Endothelial cell (in vitro differentiated cells): Measurements from ENCODE around the gene BEND7. TPM values are rescaled to one million over a fixed set of nuclear protein-coding genes. Genes with fewer than 3 reads are reported as not detected.

Experiments
- DNase-seq: peaks from one replicate; pipeline ENCODE4 v3.0.0; 2021; ENCODE audit warnings: low spot score
- H3K27ac Mint-ChIP-seq: one replicate; pipeline ENCODE4 v1.8.0; 2021; ENCODE audit warnings: mixed read lengths, inconsistent platforms; ENCODE audit not compliant: unreplicated experiment
- H3K27me3 Mint-ChIP-seq: one replicate; pipeline ENCODE4 v1.8.0; 2021; ENCODE audit warnings: mild to moderate bottlenecking, moderate library complexity, mixed read lengths, inconsistent platforms; ENCODE audit not compliant: unreplicated experiment
- H3K36me3 Mint-ChIP-seq: one replicate; pipeline ENCODE4 v1.8.0; 2021; ENCODE audit warnings: mild to moderate bottlenecking, low read depth, mixed read lengths, inconsistent platforms; ENCODE audit not compliant: unreplicated experiment
- H3K4me1 Mint-ChIP-seq: one replicate; pipeline ENCODE4 v1.8.0; 2021; ENCODE audit warnings: mild to moderate bottlenecking, mixed read lengths, inconsistent platforms; ENCODE audit not compliant: unreplicated experiment
- H3K4me3 Mint-ChIP-seq: one replicate; pipeline ENCODE4 v1.8.0; 2021; ENCODE audit warnings: mild to moderate bottlenecking, mixed read lengths, inconsistent platforms; ENCODE audit not compliant: unreplicated experiment
- H3K9me3 Mint-ChIP-seq: one replicate; pipeline ENCODE4 v1.8.0; 2021; ENCODE audit warnings: mixed read lengths, inconsistent platforms; ENCODE audit not compliant: unreplicated experiment
- CTCF ChIP-seq: fragments of 200-600 bp; sonication (generic); IDR thresholded peaks from one replicate; pipeline ENCODE4 v1.5.0; 2021; ENCODE audit warnings: antibody characterized with exemption; ENCODE audit not compliant: unreplicated experiment
- total RNA-seq: library from RNA; stranded (reverse); fragmentation: NEBNext Ultra II Directional; extraction: Animal tissue kit (Norgen Biotek cat#: 25700); gene quantifications from one replicate; pipeline ENCODE4 v1.2.1, GENCODE V29; 2021; ENCODE audit not compliant: unreplicated experiment

Gene BEND7
- total RNA-seq, 1 donor from 2014 or later, result 53.3 TPM

GRCh38 chr10:13448216-13448615 is 80.6 kb downstream of the BEND7 start:
- Mint-ChIP-seq H3K9me3 (no peaks in the 10 kb centered on the region), H3K4me1 (peaks cover 6% of the 10 kb centered on the region), H3K36me3 (peaks cover 42% of the 10 kb centered on the region), H3K27ac (no peak overlapping the region), H3K27me3 (no peaks in the 10 kb centered on the region), H3K4me3 (peak overlapping the region; percentile 70)
- TF ChIP-seq CTCF, result no peak
- DNase-seq, result no peak

- no peak overlapping the region for H3K27ac Mint-ChIP-seq
Measured at GRCh38 chr10:13445656-13446400, 83.0 kb downstream of the BEND7 start.

GRCh38 chr10:13441476-13441875 is 87.3 kb downstream of the BEND7 start:
- H3K4me1 Mint-ChIP-seq, result peaks cover 7% of the 10 kb centered on the region
- no peak for TF ChIP-seq CTCF
- DNase-seq, result no peak
- H3K4me3 Mint-ChIP-seq, result no peak overlapping the region
- H3K9me3 Mint-ChIP-seq, result no peaks in the 10 kb centered on the region
- H3K27me3 Mint-ChIP-seq, result peaks cover 8% of the 10 kb centered on the region
- peaks cover 15% of the 10 kb centered on the region for H3K36me3 Mint-ChIP-seq
- H3K27ac Mint-ChIP-seq, result no peak overlapping the region

More at GRCh38 chr10:13445656-13446400, 83.0 kb downstream of the BEND7 start:
- no peak for DNase-seq
- no peak for TF ChIP-seq CTCF
- Mint-ChIP-seq H3K27me3 (peaks cover 1% of the 10 kb centered on the region), H3K4me3 (no peak overlapping the region), H3K9me3 (no peaks in the 10 kb centered on the region), H3K4me1 (no peaks in the 10 kb centered on the region), H3K36me3 (peaks cover 41% of the 10 kb centered on the region)

- peak; percentile 79 for DNase-seq
- peaks cover 9% of the 10 kb centered on the region for H3K27me3 Mint-ChIP-seq
- peak overlapping the region; percentile 42 for H3K27ac Mint-ChIP-seq
- H3K4me1 Mint-ChIP-seq, result peaks cover 7% of the 10 kb centered on the region
- peaks cover 4% of the 10 kb centered on the region for H3K36me3 Mint-ChIP-seq
- H3K4me3 Mint-ChIP-seq, result peak overlapping the region; percentile 59
- no peaks in the 10 kb centered on the region for H3K9me3 Mint-ChIP-seq
- peak; percentile 90 for TF ChIP-seq CTCF
Measured at GRCh38 chr10:13440185-13441061, 88.4 kb downstream of the BEND7 start.
